HG03342 (cell line): Measurements from ENCODE around the gene USP49.
"Not testable (repeated sequence)": the region's sequence is repeated elsewhere in the genome, so short reads cannot be mapped to it uniquely, and the experiment has no call there.

ENCODE experiments used
- ATAC-seq: cut with Tn5 transposase; IDR thresholded peaks from one replicate; pipeline ENCODE4 v1.9.1; 2021; ENCODE audit warnings: mild to moderate bottlenecking, moderate library complexity; ENCODE audit not compliant: unreplicated experiment

USP49 gene

GRCh38 chr6:41783106-41783780 is 111.9 kb downstream of the USP49 start:
- no peak for ATAC-seq

GRCh38 chr6:41781366-41781730 is 113.8 kb downstream of the USP49 start:
- ATAC-seq = no peak

DNA sequence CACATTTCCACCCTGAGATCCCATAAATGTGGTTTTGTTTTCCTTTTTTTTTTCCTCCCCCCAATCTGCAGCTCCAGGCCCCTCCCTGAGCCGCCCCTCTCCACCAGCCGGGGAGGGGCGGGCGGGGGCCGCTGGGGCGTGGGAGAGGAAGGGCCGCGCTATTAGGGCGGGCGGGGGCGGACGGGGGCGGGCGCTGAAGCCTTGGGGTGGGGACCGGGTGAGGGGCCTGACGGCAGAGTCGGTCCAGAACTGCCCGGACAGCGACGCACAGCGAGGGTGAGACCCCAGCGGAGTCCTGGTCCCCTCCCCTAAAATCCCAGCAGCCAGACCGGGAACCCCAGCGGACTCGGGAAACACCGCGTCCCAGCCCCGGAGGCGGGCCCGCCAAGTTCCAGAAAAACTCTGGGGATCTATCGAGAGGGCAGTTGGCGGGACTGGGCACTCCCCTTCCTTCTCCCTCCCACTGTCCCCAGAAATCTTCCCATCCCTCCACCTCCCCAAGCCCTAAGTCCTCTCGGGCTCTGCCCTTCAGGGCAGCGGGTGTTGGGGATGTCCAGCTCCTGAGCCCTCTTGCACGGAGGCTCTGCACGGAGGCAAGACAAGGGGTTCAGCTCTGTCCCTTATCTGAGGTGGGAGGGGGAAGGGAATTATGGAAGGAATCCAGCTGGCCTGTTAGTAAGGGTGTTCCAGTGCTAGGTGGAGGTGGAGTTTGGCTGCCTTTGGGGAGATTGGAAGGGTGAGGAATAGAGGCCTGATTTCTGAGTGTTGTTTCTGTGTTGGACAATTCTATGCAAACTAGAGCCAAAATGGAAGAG is 114.4 kb downstream of the USP49 start, which contains the start of gene PRICKLE4:
Gene PRICKLE4 (plus strand): TSS at position 232 of the 815 bp plus-strand sequence. CDS start 2,692 bp downstream, outside the sequence.
- ATAC-seq = no peak

- peak; percentile 92 for ATAC-seq
These were observed 115.2 kb downstream of the USP49 start, which contains the start of gene FRS3 for GRCh38 chr6:41779788-41780550. TSS of gene FRS3 (minus strand) at chr6:41779900. CDS start at chr6:41776987, 2,913 bp downstream.

DNA sequence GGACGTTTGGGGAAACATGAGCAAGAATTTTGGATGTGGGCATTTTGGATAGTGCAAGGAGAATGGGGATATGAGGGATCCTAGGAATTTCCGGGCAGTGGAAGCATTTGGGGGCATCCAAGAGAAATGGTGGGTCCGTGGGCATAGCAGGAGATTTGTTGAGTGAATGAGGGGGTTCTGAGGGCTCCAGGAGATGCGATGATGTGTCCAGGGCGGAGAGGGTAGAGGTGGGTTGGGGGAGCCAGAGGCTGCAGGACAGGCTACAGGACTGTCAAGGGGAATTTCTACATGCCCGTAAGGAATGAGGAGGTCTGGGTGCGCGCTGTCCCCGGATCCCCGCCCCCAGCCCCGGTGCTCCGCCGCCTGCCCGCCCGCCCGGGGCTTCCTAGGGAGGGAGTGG is 115.8 kb downstream of the USP49 start:
- no peak for ATAC-seq

- no peak for ATAC-seq
These were observed 116.3 kb downstream of the USP49 start for GRCh38 chr6:41778895-41779294.

DNA sequence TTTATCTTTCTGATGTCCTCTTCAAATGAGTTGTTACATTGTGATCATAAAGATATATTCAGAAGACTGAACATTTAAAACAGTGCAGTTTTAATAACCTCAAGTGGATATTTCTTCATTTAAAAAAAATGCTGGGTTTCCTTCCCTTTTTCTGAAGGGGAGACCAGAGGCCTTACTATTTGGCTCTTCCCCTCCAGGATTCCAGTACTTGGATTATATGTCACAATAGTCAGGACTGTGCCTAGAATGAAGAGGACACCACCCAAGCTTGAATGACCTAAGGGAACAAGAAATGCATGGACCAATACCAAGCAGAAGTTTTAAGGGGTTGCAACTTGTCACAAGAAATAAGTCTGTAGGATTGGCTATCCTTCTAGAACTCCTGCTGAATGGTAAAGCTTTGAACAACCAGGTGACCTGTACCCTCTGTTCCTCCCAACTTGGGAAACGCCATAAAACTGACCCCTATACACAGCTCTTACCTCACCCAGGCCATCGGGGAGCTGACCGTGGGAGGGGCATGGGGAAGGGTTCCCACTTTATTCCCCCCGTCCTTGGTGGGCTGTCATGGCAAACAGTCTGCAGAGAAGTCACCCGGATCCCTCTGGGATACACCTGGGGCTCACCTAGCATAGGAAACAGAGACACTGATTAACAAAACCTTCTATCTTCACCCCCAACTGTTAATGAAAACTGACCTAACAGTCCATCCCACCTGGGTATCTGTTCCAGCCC is 117.5 kb downstream of the USP49 start:
- ATAC-seq = no peak

- no peak for ATAC-seq
These were observed 119.8 kb downstream of the USP49 start for GRCh38 chr6:41775293-41775882.

- ATAC-seq = no peak
These were observed 120.3 kb downstream of the USP49 start for GRCh38 chr6:41774841-41775240.

DNA sequence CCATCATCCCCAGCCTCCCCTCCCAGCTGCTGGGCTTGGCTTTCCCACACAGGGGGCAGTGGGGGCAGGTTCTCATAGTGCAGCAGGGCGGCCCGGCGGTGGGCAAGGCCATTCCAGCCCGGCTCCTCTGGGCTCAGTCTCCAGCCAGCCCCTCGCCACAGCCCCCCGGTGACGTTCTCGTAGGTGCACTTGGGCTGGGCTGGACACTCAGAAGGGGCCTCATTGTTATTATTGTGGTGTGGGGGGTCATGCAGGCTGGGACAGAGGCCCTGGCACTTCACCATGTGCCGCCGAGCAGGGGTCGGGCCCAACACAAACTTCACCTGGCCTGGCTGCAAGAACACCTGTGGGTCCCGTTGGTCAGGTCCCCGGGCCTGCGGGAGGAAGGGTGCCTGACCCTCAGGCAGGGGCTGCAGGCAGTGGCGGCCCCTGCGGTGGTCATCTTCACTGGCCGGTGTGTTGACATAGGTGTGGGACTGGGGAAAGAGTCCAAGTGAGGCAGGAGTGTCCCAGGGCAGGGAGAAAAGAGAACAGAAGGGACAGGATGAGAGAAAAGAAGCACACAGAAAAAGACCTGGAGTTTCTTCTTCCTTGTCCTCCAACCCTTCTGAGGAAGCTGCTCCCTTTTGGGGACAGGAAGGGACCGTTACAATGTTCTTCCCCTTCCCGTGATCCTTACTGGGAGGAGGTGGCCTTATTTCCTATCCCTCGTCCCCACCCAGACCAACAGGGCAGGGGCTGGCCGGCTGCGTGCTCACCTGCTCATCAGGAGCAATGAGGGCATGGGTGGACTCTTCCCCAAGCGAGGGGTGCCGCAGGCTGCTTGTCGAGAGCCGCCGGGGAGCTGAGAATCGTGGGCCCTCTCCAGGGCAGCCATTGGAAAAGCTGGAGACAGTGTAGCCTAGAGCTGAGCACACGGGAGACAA is 123.9 kb downstream of the USP49 start:
- ATAC-seq = no peak

- no peak for ATAC-seq
These were observed 124.7 kb downstream of the USP49 start for GRCh38 chr6:41770381-41771057.

GRCh38 chr6:41769376-41769775 is 125.8 kb downstream of the USP49 start:
- ATAC-seq = no peak

GRCh38 chr6:41768545-41769308 is 126.4 kb downstream of the USP49 start:
- ATAC-seq = no peak

DNA sequence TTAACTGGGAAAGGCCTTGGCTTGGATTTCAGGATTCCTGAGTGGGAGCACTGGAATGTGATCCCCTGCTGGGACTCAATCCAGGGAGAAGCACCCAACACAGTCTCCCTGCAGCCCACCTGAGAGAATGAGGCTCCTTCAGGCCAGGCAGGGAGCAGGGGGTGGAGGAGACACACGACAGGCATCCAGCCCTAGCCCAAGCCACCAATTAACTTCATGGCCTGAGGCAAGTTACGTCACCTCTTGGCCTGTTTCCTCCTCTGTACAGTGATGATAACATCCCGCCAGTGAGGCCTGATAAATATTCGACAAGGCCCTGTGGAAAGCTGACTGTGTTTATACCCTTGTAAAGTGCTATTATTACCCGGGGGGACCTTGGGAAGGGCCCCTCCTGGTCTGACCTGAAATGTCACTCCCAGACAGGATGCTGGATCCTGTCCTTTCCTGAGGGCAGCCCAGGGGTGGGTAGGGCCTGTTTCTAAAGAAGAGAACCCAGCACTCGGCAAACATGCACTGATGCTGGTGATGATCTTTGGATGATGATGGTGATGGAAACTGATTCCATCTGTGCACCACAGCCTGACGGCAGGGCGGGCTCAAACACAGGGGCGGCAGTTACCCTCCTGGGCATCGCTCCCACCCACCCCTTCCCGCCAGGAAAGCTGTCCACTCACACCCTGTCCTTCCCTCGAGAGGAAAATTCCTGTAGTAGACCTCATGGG is 127.9 kb downstream of the USP49 start:
- no peak for ATAC-seq

DNA sequence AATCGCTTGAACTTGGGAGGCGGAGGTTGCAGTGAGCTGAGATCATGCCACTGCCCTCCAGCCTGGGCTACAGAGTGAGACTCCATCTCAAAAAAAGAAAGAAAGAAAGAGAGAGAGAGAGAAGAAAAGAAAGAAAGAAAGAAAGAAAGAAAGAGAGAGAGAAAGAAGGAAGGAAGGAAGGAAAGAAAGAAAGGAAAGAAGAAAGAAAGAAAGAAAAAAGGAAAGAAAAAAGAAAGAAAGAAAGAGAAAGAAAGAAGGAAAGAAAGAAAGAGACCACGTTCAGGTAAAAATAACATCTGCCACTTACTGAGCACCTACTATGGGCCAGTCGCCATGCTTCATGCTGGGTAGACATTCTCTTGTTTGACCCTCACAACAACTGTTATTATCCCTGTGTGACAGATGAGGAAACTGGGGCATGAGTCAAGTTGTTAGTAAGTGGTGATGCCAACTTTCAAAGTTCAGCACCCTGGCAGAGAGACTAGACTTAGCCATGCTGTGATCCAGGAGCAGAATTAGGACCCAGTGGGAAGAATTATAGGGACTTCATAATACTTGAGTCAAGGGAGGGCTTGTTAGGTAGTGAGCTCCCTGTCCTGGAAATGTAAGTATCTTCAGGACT is 129.0 kb downstream of the USP49 start:
- not testable (repeated sequence) for ATAC-seq

DNA sequence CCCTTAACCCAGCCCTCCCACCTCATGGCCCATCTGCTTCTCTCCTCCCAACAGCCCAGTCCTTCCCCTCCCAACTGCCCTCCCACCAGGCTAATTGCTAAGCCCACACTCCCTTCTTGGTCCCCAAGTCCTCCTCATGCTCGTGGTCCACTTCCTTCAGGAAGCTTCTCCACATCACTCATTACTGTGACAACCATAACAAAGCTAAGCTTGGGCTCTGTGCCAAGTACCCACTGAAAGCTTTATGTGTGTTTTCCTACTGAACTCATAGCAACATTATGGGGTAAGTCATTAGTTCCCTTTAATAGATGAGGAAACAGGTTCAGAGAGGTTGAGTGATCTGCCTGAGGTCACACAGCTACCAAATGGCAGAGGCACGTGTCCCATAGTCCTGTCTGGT is 131.7 kb downstream of the USP49 start:
- ATAC-seq = no peak
